Measurements from ENCODE around the gene CRACDL. TPM values are rescaled to one million over a fixed set of nuclear protein-coding genes. Genes with fewer than 3 reads are reported as not detected.
A peak's percentile ranks its signal among the peaks of the same experiment; 100 is the strongest.
"Not testable (repeated sequence)": the region's sequence is repeated elsewhere in the genome, so short reads cannot be mapped to it uniquely, and the experiment has no call there.

CRACDL gene
- total RNA-seq, 1 donor from 2014 or later, result 3.0 TPM

DNA sequence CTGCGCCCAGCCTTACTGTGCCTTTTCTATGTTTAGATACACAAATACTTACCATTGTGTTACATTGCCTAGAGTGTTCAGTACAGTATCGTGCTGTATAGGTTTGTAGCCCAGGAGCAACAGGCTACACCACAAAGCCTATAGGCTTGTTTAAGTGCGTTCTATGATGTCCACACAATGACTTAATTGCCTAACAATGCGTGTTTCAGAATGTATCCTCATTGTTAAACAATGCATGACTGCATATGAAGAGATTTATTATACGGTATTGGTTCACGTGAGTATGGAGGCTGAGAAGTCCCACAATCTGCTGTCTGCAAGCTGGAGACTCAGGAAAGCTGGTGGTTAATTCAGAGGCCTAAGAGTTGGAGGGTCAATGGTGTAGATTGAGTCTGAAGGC lies 158.9 kb downstream of the CRACDL start:
- DNase-seq (ENCODE audit: low read depth in 2 of 2), result no peak

DNA sequence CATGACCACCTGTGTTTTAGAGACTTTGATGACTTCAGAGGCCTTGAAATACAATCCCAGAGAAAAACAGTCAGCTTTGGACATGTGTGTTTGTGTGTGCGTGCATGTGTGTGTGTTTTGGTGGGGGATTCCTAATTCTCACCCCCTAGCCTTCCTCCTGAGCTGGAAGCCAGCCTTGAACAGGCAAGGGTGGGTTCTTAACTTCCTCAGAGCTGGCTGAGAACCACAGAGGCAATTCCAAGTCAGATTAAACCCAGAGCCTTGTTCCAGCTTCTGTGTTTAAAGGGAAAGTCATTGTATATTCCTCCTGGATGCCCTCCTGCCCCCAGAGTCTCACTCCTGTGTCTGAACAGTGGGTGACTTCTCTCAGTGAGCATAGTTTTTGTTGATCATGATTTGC lies 159.9 kb downstream of the CRACDL start:
- no peak for DNase-seq (ENCODE audit: low read depth in 2 of 2)

DNA sequence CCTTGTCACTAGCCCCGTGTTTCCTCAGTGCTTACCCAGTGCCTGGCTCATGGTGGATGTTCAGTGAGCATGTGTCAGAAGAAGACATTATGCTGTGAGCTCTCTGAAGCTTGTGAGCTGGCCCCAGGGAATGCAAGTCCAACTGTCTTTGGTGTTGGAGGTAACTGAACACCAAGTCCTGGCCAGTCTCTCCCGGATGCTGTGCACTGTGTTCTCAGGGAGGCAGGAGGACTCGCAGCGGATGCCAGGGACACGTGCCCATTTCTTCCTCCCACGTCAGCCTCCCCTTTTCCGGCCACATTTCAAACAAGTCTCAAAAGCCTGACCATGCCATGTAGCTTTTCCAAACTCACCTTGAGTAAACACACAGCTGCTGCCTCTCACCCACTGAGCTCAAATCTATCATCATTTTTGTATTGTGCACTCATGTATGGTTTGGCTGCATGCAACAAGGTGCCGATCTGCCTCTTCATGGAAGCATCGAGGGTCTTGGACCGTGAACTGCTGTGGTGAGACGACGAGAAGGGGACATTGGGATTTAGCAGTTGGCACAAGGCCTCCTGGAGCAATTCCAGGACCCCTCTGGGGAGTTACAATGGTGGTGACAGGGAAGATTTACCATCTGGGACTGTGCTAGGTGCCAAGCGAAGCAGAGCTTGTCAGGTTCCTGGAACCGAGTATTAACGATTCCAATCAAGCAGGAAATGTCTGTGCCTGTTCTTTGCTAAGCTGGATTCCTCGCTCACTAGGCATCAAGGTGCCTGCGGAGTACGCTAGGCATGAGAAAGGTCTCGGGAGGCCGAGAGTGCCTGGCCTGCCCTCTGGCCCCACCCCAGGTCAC lies 160.7 kb downstream of the CRACDL start:
- DNase-seq (ENCODE audit: low read depth in 2 of 2), result peak in 1 of 2 donors; percentile 44

DNA sequence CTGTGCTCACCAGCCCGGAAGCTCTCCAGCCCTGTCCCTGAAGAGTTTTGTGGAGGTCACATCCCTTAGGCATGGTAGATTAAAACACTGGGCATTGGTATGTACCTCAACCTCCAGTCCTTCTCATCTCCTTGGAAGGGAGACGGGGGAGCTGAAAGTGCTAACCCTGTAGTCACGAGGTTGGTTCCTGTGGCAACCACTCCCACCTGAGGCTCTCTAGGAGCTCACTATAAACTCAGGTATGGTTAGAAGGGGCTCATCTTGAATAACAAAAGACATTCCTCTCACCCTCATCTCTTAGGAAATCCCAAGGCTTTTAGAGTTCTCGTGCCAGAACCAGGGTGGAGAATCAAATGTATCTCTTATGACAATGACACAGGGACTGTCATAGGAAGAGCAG lies 162.1 kb downstream of the CRACDL start:
- no peak for DNase-seq (ENCODE audit: low read depth in 2 of 2)

DNA sequence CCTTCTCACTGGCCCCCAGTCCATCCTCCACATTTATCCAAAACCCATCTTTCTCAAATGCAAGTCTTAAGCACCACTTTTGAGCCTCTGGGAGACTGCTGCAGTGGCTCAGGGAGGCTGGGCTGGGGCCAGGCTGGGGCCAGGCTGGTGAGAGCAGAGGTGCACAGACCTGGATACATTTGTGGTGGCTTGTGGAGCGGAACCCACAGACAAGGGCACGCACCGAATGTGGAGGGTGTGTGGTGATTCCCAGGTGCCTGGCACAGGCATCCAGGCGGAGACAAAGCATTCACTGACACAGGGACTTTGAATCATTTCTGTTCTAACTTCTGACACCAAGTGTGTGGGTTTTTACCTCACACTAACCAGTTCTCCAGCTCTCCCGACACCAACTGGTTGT lies 162.9 kb downstream of the CRACDL start:
- no peak for DNase-seq (ENCODE audit: low read depth in 2 of 2)

DNA sequence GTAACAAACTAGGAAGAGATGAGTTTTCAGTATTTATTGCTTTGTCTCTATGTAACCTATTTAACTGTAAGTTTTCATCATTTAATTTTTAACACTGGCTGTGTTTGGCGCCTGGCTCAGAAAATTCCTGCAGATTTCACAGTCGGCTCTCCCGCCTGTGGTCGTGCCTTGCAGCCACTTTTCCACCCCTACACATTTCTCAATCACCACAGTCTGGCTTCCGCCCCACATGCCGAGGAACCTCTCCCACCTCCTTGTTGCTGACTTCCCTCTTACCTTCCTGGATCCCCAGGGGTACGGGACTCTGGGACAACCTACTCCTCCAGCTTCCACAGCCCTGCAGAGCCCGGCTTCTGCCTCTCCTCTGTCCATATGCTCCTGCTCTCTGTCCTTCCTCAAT lies 163.5 kb downstream of the CRACDL start:
- DNase-seq (ENCODE audit: low read depth in 2 of 2), result no peak

- DNase-seq (ENCODE audit: low read depth in 2 of 2), result no peak
These were observed 164.1 kb downstream of the CRACDL start for GRCh38 chr2:98771721-98772524.

GRCh38 chr2:98771264-98771663 lies 164.8 kb downstream of the CRACDL start:
- DNase-seq (ENCODE audit: low read depth in 2 of 2), result no peak

DNA sequence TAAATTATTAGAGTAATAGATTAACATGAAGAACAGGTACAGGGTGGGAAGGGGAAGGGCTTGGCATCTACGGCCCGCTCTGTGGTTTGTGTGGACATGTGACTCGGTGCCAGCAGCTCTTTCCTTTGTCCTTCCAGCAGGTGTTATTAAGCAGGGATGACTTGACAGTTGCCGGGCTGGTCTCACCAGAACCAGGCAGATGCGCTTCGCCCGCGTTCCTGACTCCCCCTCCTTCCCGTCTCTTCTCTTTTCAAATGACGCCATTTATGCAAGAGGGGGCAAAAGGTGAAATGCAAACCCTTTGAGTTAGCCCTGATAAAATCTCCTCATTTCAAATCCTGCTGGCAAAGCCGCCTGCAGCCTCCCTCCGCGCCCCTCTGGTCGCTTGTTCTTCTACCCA lies 166.2 kb downstream of the CRACDL start:
- DNase-seq (ENCODE audit: low read depth in 2 of 2), result peak in 1 of 2 donors; percentile 19

DNA sequence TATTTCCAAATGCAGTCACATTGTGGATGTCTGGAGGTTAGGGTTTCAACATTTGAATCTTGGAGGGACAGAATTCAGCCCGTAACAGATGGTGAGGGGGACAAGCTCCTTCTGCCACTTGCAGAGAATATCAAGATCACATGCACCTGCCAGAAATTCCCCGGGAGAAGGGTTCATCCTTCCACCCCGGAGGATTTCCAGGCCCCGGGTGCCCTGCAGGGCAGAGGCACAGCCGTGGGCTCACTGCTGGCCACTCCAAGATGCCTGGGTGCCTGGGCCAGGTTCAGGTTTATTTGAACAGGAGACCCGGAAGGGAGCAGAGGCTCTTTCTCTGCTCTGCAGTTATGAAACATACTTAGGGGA lies 166.9 kb downstream of the CRACDL start:
- no peak for DNase-seq (ENCODE audit: low read depth in 2 of 2)

DNA sequence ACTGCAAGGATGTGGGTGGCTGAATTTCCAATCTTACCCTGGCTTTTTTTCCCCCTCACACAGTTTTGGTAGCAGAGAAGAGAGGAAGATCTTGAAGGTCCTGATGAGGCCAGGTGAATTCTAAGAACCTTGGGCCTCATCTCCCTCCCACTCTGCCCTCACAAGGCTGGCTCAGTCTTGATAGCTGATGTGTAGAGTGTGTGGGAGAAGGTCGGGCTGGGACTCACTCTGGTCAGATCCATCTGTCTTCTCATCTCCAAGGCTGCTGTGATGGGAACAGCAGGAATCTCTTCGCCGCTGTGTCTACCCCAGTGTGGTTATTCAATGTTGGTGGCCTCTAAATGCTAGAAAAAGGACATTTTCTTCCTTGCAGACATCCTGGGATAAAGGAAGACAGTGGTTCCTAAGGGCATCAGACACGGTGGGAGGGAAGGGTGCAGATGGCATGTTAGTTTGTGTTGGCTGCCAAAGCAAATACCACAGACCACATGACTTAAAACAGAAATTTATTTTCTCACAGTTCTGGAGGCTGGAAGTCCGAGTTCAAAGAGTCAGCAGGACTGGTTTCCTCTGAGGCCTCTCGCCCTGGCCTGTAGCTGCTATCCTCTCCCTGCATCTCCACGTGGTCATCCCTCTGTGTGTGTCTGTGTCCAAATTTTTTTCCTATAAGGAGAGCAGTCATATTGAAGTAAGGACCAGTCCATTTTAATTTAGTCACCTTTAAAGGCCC lies 167.5 kb downstream of the CRACDL start:
- DNase-seq (ENCODE audit: low read depth in 2 of 2), result peak; percentile 48 to 89

GRCh38 chr2:98764499-98764898 lies 171.5 kb downstream of the CRACDL start:
- DNase-seq (ENCODE audit: low read depth in 2 of 2), result no peak

DNA sequence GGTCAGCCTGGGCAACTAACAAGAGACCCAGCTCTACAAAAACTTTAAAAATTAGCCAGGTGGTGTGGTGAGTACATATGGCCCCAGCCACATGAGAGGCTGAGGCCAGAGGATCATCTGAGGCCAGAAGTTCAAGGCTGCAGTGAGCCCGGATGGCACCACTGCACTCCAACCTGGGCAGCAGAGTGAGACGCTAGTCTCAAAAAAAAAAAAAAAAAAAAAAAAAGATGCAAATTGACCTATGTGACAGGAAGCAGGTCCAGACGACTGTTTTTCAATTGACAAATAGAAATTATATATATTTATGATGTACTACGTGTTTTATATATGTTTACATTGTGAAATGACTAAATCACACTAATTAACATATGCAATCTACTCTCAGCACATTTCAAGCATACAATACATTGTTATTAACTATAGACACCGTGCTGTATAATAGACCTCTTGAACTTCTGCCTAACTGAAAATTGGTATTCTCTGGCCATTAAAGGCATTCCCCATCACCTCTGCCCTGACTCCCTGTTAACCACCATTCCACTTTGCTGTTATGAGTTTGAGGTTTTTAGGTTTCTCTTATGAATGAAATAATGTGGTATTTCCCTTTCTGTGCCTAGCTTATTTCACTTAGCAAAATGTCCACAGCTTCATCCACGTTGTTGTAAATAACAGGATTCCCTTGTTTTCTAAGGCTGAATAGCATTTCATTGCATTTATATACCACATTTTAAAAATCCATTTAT lies 172.6 kb downstream of the CRACDL start:
- DNase-seq (ENCODE audit: low read depth in 2 of 2), result no peak

GRCh38 chr2:98761909-98762308 lies 174.1 kb downstream of the CRACDL start:
- no peak for DNase-seq (ENCODE audit: low read depth in 2 of 2)

- DNase-seq (ENCODE audit: low read depth in 2 of 2), result peak in 1 of 2 donors; percentile 37
These were observed 174.7 kb downstream of the CRACDL start for GRCh38 chr2:98761267-98761781.

- no peak for DNase-seq (ENCODE audit: low read depth in 2 of 2)
These were observed 176.0 kb downstream of the CRACDL start for GRCh38 chr2:98759827-98760625.

- DNase-seq (ENCODE audit: low read depth in 2 of 2), result no peak
These were observed 176.7 kb downstream of the CRACDL start for GRCh38 chr2:98759338-98759737.

- peak in 1 of 2 donors; percentile 98 for DNase-seq (ENCODE audit: low read depth in 2 of 2)
These were observed 178.1 kb downstream of the CRACDL start for GRCh38 chr2:98757904-98758421.

DNA sequence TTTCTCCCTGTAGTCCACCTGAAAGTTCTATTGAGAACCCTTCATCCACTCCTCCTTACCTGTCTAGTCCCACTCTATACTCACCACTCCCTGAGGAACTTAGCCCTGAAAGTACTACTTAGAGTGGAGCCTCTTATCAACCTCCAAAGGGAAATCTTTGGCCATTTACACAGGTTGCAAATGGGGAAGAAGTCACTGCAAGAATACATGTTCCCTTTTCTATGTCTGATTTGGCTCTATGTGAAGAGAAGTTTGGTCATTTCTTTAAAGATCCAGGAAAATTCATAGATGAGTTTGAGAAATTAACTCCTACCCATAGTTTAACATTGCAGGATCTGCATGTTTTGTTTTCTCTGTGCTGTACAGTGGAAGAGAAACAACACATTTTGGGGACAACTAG lies 182.2 kb downstream of the CRACDL start:
- no peak for DNase-seq (ENCODE audit: low read depth in 2 of 2)

GRCh38 chr2:98752711-98753110 lies 183.3 kb downstream of the CRACDL start:
- DNase-seq (ENCODE audit: low read depth in 2 of 2), result not testable (repeated sequence)

Data from dermis microvascular lymphatic vessel endothelial cell (primary cell).